Middle frontal gyrus (tissue), 1 donor: ENCODE results near the gene PPP1R37.

Experiments
- DNase-seq: peaks from one replicate; pipeline ENCODE4 v3.0.0-alpha.2; 2015; ENCODE audit warnings: low spot score; ENCODE audit errors: extremely low spot score

PPP1R37 gene

DNA sequence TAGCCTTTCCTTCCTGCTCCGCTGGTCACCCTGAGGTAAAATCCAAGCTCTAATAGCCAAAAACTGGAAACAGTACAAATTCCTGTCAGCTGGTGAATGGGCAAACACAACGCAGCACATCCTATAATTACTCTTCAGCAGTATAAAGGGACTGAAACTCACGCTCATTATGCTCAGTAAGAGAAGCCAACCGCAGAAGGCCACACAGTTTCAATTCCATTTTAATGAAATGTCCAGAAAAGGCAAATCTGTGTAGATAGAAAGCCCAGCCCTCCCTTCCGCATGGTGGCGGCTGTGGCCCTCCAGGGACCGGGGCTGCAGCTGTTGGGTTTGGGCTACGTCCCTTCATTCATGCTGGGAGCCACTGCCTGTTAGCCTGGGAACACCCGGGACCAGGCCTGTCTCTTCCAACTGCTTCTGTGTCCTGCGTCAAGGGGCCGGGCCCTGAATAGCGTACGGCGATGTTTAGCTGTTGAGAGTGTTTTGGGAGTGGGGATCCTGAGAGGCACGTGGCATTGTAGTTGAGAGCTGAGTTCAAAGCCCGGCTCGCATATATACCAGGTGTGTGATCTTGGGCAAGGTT, 44.3 kb downstream of the PPP1R37 start:
- DNase-seq, result no peak

DNA sequence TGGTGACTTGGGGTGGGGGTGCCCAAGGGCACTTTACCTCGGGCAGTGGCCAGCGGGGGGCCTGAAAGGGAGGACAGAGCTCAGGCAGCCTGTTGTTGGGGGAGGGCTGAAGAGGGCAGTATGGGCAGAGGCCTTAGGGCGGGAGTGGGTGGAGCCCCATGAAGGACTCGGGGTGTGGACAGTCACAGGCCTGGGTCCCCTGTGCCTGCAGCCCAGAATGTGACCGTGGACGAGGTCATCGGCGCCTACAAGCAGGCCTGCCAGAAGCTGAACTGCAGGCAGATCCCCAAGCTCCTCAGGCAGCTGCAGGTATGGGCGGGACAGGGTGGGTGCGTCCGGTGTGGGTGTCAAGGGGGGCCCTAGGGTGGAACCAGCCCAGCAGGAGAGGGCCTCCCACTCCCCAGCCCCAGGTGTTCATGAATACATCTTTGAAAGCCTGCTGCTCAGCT, 45.3 kb downstream of the PPP1R37 start:
- no peak for DNase-seq

DNA sequence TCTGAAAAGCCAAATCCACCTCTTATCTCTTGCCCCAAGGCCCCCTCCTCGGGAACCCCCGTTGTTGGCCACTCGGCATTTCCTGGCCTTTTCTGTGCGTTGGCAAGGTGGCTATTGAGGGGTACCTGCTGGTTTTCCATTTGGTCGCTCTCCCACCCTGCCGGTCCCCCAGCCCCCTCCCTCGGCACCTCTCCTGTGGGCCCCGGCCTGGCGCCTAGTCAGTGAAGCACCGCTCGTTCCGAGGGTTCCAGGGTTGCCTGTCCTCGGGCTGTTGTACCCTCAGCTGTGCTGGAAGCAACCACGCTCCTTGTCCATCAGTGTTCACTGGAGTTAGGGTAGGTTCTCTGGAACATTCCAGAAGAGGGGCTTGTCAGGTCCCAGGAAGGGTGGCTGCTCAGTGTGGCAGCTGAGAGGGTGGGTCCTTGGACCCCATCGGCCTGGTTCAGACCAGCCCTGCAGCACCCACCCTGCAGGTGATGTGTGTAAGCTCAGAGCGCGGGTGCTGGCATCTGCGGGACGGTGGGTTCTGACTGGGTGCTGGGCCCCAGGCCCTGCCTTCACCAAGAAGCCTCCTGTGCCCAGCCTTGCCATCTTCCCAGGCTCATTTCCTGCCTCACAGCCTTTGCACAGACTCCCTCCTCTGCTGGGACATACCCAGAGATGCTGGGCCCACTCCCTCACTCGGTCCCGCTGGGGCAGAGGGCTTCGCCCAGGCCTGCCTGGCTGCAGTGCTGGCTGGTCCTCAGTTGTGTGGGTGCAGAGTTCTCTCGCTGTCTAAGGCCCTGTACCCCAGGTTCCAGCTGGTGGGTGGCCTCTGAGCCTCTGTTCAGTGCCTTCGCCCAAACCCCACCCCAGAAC, 46.5 kb downstream of the PPP1R37 start:
- DNase-seq, result no peak

DNA sequence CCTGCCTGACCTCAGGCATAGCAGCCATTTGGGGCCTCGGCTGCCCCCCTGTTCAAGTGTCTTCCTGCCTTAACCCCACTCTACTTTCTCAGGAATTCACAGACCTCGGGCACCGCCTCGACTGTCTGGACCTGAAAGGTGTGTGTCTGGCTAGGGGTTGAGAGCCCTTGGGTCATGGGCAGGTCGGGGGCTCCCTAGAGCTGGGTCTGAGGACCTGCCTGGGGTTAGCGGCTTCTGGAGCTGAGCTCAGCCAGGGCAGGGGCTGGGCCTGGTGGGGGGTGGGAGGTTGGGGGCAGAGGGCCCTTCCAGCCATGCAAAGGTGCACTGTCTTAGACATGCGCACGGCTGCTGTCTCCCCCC, 47.1 kb downstream of the PPP1R37 start:
- no peak for DNase-seq

DNA sequence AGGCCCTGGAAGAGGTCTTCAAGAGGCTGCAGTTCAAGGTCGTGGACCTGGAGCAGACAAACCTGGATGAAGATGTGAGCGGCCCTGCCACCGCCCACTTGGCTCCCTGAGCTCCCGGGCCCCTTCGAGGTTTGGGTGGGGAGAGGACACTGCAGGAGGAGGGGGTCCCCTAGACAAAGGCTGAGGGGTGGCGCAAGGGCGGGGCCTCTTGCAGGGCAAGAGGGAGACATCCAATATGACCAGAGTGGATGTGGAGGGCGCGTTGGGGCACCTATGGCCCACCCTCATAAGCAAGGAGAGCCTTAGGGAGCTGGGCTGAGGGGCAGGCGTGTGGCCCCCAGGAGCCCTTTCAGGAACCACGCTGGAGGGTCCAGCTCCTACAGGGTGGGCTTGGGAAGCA, 47.6 kb downstream of the PPP1R37 start:
- DNase-seq, result no peak

DNA sequence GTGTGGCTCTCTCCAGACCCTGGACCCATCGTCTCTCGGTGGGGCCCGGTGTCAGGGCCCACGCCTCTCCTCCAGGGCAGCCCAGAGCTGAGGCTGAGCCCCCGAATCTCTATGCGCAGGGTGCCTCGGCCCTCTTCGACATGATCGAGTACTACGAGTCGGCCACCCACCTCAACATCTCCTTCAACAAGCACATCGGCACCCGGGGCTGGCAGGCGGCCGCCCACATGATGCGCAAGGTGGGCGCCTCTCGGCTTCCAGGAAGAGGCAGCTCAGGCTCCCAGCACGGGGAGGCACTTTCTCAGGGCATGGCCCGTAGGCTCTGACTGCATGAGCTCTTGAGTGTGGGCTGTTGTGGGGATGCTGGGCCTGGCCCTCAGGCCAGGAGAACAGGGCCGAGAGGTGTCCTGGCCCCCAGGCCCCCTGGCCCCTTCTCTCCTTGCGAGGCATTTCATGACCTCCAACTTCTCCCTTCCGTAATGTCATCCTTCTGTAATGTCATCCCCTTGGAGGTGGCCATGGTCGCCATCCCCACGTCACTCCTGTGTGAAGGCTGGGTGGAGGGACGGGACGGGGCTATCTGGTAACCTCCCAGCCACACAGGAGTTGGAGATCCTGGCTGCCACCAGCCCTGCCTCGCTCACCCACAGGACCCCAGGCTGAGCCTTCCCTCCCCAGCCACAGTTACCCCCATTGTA, 48.4 kb downstream of the PPP1R37 start:
- DNase-seq, result no peak

DNA sequence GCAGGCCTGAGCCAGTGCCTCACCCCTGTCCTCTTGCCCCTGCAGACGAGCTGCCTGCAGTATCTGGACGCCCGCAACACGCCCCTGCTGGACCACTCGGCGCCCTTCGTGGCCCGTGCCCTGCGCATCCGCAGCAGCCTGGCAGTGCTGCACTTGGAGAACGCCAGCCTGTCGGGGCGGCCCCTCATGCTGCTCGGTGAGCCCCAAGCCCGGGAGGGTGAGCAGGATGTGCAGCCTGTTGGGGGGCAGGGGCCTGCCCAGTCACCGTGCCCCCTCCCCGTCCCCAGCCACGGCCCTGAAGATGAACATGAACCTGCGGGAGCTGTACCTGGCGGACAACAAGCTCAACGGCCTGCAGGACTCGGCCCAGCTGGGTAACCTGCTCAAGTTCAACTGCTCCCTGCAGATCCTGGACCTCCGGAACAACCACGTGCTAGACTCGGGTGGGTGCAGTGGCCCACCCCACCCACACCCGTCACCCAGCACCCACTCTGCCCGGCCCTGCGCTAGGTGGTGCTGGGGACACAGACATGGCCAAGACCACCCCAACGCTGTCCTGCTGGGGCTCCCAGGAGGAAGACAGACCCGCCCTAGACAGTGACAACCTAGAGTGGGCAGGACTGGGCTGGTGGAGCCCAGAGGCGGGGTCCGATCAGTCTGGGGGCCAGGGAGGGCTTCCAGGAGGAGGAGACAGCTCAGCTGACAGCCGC, 49.2 kb downstream of the PPP1R37 start:
- DNase-seq, result no peak

DNA sequence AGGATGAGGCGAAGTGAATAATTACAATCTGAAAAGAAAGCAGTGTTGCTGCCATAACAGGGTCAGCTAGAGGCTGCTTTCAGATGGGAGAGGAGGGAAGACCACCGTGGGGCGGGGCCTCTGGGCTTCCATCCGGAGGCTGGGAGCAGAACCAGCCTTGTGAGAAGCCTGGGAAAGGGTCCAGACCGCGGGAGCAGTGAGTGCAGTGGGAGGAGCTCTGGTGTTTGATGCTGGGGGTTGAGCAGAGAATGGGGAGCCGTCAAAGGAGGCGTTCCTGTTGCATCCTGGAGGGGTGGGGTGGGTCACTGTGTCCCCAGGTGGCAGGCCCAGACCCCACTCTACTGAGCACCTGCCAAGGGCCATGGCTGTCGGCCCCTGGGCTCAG, 49.7 kb downstream of the PPP1R37 start:
- no peak for DNase-seq

DNA sequence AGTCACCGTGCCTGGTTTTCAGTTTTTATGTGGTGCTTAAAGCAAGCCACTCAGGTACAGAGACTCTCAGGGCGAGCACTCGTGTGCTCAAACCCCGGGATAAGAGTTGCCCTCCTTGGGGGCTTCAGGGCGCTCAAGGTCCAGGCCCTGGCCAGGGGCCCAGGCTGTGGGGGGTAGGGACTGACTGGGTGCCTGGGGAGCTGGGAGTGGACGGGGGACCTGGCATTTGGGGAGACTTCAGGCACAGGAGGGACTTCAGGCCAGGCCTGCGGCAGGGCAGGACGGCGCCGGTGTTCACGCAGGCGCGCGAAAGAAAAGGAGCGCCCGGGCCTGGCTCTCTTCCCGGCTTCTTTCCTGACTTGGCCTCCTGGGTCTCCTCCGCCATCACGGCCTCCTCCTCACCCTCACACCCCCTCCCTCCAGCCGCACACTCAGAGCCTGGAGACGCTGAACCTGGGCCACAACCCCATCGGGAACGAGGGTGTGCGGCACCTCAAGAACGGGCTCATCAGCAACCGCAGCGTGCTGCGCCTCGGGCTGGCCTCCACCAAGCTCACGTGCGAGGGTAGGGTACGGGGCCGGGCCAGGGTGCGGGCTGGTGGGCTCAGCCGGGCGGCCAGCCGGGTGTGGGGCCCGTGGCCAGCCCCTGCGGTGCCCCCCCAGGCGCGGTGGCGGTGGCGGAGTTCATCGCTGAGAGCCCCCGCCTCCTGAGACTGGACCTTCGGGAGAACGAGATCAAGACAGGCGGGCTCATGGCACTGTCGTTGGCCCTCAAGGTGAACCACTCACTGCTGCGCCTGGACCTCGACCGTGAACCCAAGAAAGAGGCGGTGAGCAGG, 51.7 kb downstream of the PPP1R37 start:
- no peak for DNase-seq

DNA sequence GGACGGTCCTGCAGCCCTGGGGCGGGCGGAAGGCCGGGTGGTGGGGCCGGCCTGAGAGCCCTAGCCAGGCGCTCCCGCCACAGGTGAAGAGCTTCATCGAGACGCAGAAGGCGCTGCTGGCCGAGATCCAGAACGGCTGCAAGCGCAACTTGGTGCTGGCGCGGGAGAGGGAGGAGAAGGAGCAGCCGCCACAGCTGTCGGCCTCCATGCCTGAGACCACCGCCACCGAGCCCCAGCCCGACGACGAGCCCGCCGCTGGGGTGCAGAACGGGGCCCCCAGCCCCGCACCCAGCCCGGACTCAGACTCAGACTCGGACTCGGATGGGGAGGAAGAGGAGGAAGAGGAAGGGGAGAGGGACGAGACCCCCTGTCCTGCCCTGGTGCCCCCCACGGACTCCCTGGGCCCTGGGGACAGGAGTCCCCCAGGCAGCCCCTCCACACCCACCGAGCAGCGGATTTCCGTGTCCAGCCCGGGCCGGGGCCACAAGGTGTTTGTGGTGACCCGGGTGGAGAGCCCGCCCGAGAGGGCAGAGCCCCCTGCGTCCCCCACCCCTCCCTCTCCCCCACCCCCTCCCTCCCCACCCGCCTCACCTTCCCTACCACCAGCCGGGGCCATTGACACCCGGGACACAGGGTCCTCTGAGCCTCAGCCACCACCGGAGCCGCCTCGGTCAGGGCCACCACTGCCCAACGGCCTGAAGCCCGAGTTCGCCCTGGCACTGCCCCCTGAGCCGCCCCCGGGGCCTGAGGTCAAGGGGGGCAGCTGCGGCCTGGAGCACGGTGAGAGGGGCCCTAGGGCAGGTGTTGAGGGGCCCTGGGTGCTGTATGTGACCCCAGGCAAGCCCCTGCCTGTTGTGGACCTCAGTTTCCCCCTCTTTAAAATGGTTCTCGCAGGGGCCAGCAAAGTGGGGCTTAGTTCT, 52.6 kb downstream of the PPP1R37 start:
- no peak for DNase-seq

DNA sequence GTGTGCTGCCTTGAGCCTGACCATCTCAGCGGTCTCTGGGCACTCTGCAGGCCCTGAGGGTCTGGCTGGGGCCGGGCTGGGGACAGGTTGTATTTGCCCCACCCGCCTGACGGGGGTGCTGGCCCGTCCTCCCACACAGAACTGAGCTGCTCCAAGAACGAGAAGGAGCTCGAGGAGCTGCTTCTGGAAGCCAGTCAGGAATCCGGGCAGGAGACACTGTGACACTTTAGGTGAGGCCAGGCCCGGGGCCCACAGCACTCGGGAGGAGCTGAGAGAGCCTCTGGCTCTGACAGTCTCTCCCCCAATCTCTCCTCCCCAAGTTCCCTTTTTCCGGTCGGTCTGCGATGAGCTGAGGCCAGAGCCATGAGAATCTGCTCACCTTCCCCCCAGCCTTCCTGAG, 53.3 kb downstream of the PPP1R37 start:
- DNase-seq, result no peak

DNA sequence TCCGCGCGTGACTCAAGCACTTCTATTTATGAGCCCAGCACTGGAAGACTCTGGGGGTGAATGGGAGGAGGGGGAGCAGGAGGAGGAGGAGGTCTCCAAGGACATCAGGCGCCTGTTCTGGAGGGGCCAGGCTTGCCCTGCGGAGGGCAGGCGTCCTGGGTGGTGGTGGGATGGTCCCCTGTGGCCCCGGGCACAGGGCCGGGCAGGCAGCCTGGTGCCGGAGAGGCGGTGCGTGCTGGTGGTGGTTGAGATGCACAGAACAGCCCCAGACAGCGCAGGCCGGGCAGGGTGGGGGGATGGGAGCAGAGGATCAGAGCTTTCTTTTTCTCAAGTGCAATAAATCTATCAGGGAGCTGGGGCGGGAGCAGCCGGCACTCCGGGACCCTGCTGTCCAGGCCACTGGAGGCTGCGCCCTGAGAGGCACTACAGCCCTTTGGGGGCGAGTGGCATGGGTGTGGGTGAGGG, 53.8 kb downstream of the PPP1R37 start:
- DNase-seq, result no peak

DNA sequence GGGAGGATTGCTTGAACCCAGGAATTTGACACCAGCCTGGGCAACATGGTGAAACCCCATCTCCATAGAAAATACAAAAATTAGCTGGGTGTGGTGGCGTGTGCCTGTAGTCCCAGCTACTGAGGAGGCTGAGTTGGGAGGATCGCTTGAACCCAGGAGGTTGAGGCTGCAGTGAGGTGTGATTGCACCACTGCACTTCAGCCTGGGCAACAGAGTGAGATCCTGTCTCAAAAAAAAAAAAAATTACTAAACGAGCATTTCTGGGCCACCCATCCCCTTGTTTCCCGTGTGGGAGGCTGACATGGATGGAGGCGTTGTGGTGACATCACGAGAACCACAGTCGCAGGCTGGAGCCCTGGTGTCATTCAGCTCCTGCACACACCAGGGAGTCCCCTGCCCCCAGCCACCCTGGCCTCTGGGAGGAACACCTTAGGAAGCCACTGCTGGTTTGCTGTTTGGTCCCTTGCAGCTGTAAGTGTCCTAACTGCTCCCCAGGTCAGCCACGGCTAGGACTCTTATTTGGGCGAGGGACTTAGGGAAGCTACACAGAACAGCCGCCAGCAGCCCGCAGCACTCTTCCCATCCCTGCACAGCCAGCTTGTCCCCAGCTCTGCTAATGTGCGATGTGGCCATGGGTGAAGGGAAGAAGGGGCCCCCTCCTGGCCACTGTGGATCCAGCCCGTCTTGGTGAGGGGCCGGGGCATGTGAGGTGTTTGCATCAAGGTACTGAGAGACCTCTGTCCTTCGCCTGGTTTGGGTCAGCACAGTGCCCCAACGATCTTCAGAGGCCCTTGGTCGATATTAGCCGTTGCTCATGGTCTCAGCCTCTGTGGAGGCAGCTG, 55.1 kb downstream of the PPP1R37 start:
- DNase-seq, result no peak

DNA sequence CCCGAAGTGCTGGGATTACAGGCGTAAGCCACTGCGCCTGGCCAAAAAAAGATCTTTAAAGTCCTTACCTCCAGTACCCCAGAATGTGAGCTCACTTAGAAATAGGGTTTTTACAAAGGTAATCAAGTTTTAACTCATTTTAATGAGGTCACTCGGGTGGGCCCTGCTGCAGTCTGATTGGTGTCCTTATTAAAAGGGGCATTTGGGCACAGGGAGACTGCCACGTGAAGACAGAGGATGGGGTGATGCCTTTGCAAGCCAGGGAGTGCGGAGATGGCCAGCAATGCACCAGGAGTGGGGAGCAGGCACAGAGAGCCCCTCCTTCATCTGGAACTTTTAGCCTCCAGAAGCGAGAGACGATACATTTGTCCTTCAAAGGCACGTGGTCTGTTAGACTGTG, 56.1 kb downstream of the PPP1R37 start:
- DNase-seq, result no peak

DNA sequence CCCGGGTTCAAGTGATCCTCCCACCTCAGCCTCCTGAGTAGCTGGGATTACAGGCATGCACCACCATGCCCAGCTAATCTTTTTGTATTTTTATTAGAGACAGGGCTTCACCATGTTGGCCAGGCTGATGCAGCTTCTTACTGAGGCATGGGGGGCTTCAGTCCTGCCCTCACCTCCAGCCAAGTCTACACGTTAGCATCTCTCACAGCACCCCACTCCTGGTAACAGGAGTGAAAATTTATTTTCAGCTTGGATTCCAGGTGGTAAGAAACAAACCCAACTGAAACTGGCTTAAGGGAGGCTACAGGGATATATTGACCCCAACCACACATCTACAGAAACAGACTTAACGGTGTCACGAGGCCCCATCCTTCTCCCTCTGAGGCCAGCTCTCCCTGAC, 57.2 kb downstream of the PPP1R37 start:
- no peak for DNase-seq

DNA sequence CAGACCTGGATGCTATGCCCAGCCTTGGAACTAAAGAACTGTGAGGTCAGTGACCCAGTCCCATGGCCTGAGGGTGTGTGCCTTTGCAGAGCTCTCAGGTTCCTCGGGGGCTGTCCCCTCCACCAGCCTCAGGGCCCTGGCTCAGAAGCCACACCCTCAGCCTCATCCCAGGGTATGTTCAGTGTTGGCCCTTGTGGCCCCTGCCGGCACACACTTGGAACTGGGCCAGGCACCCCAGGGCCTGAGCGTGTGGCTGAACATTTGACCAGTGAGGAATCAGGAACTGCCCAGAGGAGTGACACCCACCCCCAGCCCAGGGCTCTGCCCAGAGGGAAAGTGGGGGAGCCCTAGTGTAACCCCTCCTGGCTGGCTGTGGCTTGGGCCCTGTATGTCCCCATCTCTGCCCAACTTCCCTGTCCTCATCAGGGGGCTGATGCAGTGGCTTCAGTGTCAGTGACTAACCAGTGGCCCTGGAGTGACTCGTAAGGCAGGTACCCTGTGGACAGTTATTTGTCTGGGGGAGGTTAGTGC, 57.8 kb downstream of the PPP1R37 start:
- no peak for DNase-seq

DNA sequence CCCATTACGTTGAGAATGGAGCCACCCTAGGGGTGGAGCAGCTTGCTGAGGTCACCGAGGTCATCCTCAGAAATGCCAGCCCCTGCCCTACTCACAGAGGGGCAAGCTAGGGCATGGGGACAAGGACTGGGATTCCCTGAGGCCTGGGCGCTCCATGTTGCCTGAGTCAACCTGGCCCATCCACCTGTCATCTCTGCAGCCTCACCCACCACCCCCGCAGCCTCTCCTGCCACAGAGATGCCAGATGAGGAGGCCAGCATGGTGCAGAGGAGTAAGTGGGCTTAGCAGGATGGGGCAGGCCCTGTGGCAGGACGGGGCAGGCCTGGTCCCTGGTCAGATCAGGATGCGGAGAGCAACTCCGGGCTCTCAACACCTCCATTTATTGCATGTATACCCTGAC, 58.3 kb downstream of the PPP1R37 start:
- no peak for DNase-seq

DNA sequence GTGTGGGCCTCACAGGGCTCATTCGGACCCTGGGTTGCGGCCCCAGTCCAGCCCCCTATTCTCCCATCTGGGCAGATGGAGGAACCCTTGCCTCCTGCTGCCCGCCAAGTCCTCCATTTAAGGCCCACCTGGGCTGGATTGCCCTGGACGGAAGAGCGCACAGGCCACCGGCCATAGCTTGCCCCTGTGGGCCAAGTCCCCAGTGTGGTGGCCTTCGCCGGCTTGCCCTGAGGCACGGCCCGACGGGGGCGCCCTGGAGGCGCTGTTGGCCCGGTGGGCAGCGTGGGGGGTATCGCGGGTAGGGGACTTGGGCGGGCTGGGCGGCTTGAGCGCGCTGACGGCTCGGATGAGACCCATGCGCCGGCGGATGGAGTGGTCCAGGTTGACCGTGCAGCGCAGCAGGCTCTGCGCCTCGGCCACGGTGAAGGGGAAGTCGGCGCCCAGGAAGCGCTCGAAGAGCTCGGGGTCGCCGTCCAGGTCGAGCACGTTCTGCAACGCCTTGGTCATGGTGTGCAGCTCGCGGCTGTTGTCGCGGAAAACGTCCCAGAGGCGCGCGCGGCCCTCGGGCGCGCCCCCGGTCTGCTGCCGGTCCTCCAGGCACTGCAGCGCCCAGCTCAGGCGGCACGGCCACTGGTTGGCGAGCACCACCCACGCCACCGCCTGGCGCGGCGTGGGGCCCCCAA, 59.0 kb downstream of the PPP1R37 start:
- DNase-seq, result no peak
